IMR-90 (cell line): ENCODE data around the gene NPBWR2. TPM values are rescaled to one million over a fixed set of nuclear protein-coding genes. Genes with fewer than 3 reads are reported as not detected.

Experiments used
- ATAC-seq: fragments of 200-7000 bp; cut with Tn5 transposase; 2 replicates; pipeline ENCODE4 v1.9.1; 2020; ENCODE audit warnings: low read depth, mild to moderate bottlenecking, moderate library complexity
- BruUV-seq: library from RNA; stranded (reverse); fragments of 400-500 nt; replicated peaks from 2 replicates; lab custom pipeline; 2021; lab: Mats Ljungman, UMichigan
- CTCF ChIA-PET: fragments of 300-600 bp; formaldehyde crosslinking; extraction: SDS; loops from one replicate; lab custom pipeline; 2021; ENCODE audit warnings: antibody characterized with exemption; lab: Yijun Ruan, JAX
- POLR2A ChIA-PET: fragments of 300-600 bp; sonication (Branson Sonifier 250); formaldehyde crosslinking; loops from one replicate; lab custom pipeline; 2022; ENCODE audit warnings: antibody characterized with exemption; ENCODE audit not compliant: unreplicated experiment; lab: Charles Lee
- DNase-seq: peaks from one replicate; pipeline ENCODE4 v3.0.0; 2013
- H2AFZ ChIP-seq: replicated peaks from 2 replicates; pipeline ENCODE3; 2013; ENCODE audit warnings: low read length, mild to moderate bottlenecking; ENCODE audit not compliant: poor library complexity
- H2AK5ac ChIP-seq: 2 replicates; pipeline ENCODE4 v1.6.1; 2013; ENCODE audit warnings: low read depth, low read length, inconsistent platforms
- H2AK9ac ChIP-seq: replicated peaks from 2 replicates; pipeline ENCODE3; 2013; ENCODE audit warnings: mild to moderate bottlenecking, low read depth, low read length, moderate library complexity; ENCODE audit not compliant: poor library complexity
- H2BK120ac ChIP-seq: 2 replicates; pipeline ENCODE4 v1.6.1; 2013; ENCODE audit warnings: low read depth, low read length, inconsistent platforms
- H2BK15ac ChIP-seq: 3 replicates; pipeline ENCODE4 v1.6.1; 2013; ENCODE audit warnings: low read depth, low read length, inconsistent platforms
- H2BK20ac ChIP-seq: 2 replicates; pipeline ENCODE4 v1.6.1; 2013; ENCODE audit warnings: low read depth, mild to moderate bottlenecking, inconsistent platforms, low read length, moderate library complexity
- H2BK5ac ChIP-seq: 2 replicates; pipeline ENCODE4 v1.6.1; 2013; ENCODE audit warnings: mild to moderate bottlenecking, low read depth, low read length, inconsistent platforms; ENCODE audit not compliant: poor library complexity, severe bottlenecking
- H3K14ac ChIP-seq: replicated peaks from 2 replicates; pipeline ENCODE4 v1.6.1; 2013; ENCODE audit warnings: low read depth, low read length, inconsistent platforms
- H3K18ac ChIP-seq: 2 replicates; pipeline ENCODE4 v1.6.1; 2013; ENCODE audit warnings: low read depth, low read length, control low read depth
- H3K23ac ChIP-seq: 2 replicates; pipeline ENCODE4 v1.6.1; 2013; ENCODE audit warnings: low read depth, low read length, inconsistent platforms
- H3K27ac ChIP-seq: 2 replicates; pipeline ENCODE4 v1.5.1; 2013; ENCODE audit warnings: mild to moderate bottlenecking, control low read depth, low read length; ENCODE audit not compliant: insufficient read depth
- H3K27me3 ChIP-seq: 2 replicates; pipeline ENCODE4 v1.6.1; 2013; ENCODE audit warnings: low read length; ENCODE audit not compliant: control insufficient read depth, insufficient read depth
- H3K36me3 ChIP-seq: 2 replicates; pipeline ENCODE4 v1.6.1; 2013; ENCODE audit warnings: low read length, mixed read lengths; ENCODE audit not compliant: control insufficient read depth, insufficient read depth
- H3K4ac ChIP-seq: 2 replicates; pipeline ENCODE4 v1.6.1; 2013; ENCODE audit warnings: low read depth, low read length, inconsistent platforms
- H3K4me1 ChIP-seq: 2 replicates; pipeline ENCODE4 v1.6.1; 2013; ENCODE audit warnings: low read length, mixed read lengths; ENCODE audit not compliant: control insufficient read depth, insufficient read depth
- H3K4me2 ChIP-seq: 2 replicates; pipeline ENCODE4 v1.6.1; 2013; ENCODE audit warnings: low read depth, mild to moderate bottlenecking, control low read depth, low read length, moderate library complexity
- H3K4me3 ChIP-seq: 2 replicates; pipeline ENCODE4 v1.5.1; 2013; ENCODE audit warnings: low read depth, mild to moderate bottlenecking, control low read depth, low read length, moderate library complexity; ENCODE audit not compliant: insufficient read depth
- H3K56ac ChIP-seq: 2 replicates; pipeline ENCODE4 v1.6.1; 2013; ENCODE audit warnings: low read length, inconsistent platforms; ENCODE audit not compliant: insufficient read depth; ENCODE audit errors: extremely low read depth
- H3K79me1 ChIP-seq, 2 experiments: 2 replicates each; pipeline ENCODE4 v1.6.1; 2013; ENCODE audit warnings: low read length in 2 of 2, inconsistent platforms in 1 of 2, low read depth in 1 of 2
- H3K9ac ChIP-seq: 2 replicates; pipeline ENCODE4 v1.6.1; 2013; ENCODE audit warnings: low read depth, low read length, control low read depth
- H3K9me1 ChIP-seq: 2 replicates; pipeline ENCODE4 v1.6.1; 2013; ENCODE audit warnings: low read length, inconsistent platforms; ENCODE audit not compliant: insufficient read depth
- H3K9me3 ChIP-seq: 2 replicates; pipeline ENCODE4 v1.6.1; 2013; ENCODE audit warnings: low read length; ENCODE audit not compliant: control insufficient read depth, insufficient read depth
- H4K20me1 ChIP-seq: 2 replicates; pipeline ENCODE4 v1.6.1; 2013; ENCODE audit warnings: low read length, inconsistent platforms; ENCODE audit not compliant: insufficient read depth
- H4K5ac ChIP-seq: 2 replicates; pipeline ENCODE4 v1.6.1; 2013; ENCODE audit warnings: mild to moderate bottlenecking, low read depth, low read length, control low read depth
- H4K8ac ChIP-seq, 2 experiments: 2 replicates each; pipeline ENCODE4 v1.6.1; 2013; ENCODE audit warnings: low read depth in 2 of 2, low read length in 2 of 2, control low read depth in 1 of 2, inconsistent platforms in 1 of 2
- H4K91ac ChIP-seq: 2 replicates; pipeline ENCODE4 v1.6.1; 2013; ENCODE audit warnings: low read depth, low read length, inconsistent platforms; ENCODE audit not compliant: insufficient read depth
- WGBS, 2 experiments: methylation state at CpG; one replicate each; pipeline versions ENCODE4 v1.1.5 to v1.1.7; 2013; ENCODE audit warnings: missing lambda C conversion rate in 2 of 2; ENCODE audit not compliant: insufficient read length in 1 of 2; ENCODE audit errors: extremely low coverage in 2 of 2; 5-methylcytosine and 5-hydroxymethylcytosine counted together
- dilution Hi-C: fragments of 300-500 bp; cut with HindIII; formaldehyde crosslinking; loops from one replicate; pipeline ENCODE4 v1.14.3; 2018; ENCODE audit warnings: low sequenced_read_pairs; ENCODE audit not compliant: unreplicated experiment
- in situ Hi-C: fragments of 300-500 bp; cut with MboI; formaldehyde crosslinking; loops from 3 replicates; pipeline ENCODE4 v1.14.3; 2019; ENCODE audit warnings: low sequenced_read_pairs, inconsistent platforms, mixed read lengths
- intact Hi-C: fragments of 100-400 bp; cut with micrococcal nuclease; formaldehyde crosslinking; loops from 2 replicates; pipeline ENCODE4 v1.10.0; 2022
- polyA plus RNA-seq, 3 experiments: library from polyadenylated mRNA; depleted of rRNA; stranded (reverse); fragments of >200 nt; gene quantifications; 2 replicates each; pipeline ENCODE4 v1.2.3, GENCODE V29; 2012; ENCODE audit warnings: low replicate concordance in 1 of 3
- total RNA-seq: library from RNA; depleted of rRNA; stranded (reverse); fragments of >200 nt; gene quantifications from 2 replicates; pipeline ENCODE4 v1.2.3, GENCODE V29; 2012
- TF ChIP-seq, protein P1 (sequence below): conservative IDR thresholded peaks from 2 replicates; pipeline ENCODE4 v1.5.1; 2012; ENCODE audit warnings: mild to moderate bottlenecking, low read depth, low read length, improper control_type of control experiment

NPBWR2 gene
- total and polyA plus RNA-seq, 2 of the 4 experiments (the other 2 are of a cell fraction) = not detected

DNA sequence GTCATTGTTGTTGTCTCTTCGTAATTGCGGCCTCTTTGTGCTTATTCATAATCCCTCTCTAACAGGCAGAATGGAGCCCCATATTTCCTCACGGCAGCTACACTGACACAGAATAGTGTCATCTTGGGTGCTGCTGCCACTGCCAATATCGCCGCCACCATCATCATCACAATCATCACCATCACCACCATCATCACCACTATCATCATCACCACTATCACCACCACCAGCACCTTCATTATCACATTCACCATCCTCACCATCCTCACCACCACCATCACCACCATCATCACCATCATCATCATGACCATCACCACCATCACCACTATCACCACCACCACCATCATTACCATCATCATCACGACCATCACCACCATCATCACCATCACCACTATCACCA lies 10.8 kb downstream of the NPBWR2 start:
- Histone ChIP-seq H3K23ac (no peak overlapping the region), H3K9me1 (no peaks in the 10 kb centered on the region), H3K56ac (no peak overlapping the region), H3K79me1 (no peaks in the 10 kb centered on the region), H2BK120ac (no peak overlapping the region), H3K4me3 (no peak overlapping the region), H3K4ac (no peak overlapping the region), H3K36me3 (no peaks in the 10 kb centered on the region), H3K4me2 (no peak overlapping the region), H4K8ac (no peak overlapping the region), H2BK20ac (no peak overlapping the region), H2AK5ac (no peak overlapping the region), H3K18ac (no peak overlapping the region), H2AK9ac (no peak overlapping the region), H2BK5ac (no peak overlapping the region), H3K4me1 (no peaks in the 10 kb centered on the region), H3K9ac (no peak overlapping the region), H4K5ac (no peak overlapping the region), H2BK15ac (no peak overlapping the region), H2AFZ (no peak overlapping the region), H3K27ac (no peak overlapping the region), H3K27me3 (peaks cover 22% of the 10 kb centered on the region), H4K20me1 (no peaks in the 10 kb centered on the region), H4K91ac (no peak overlapping the region), H3K9me3 (no peaks in the 10 kb centered on the region), H3K14ac (no peak overlapping the region)
- no peak for ATAC-seq
- in situ Hi-C loops = no loop called here
- no peak for DNase-seq
- WGBS, 2 experiments = 83% methylated on average over 3 of the region's 6 CpGs; no CpG with 5 or more reads in 1 of the 2 experiments
- intact Hi-C loops = no loop called here
- no TSS peak for BruUV-seq
- TF ChIP-seq, protein P1, sequence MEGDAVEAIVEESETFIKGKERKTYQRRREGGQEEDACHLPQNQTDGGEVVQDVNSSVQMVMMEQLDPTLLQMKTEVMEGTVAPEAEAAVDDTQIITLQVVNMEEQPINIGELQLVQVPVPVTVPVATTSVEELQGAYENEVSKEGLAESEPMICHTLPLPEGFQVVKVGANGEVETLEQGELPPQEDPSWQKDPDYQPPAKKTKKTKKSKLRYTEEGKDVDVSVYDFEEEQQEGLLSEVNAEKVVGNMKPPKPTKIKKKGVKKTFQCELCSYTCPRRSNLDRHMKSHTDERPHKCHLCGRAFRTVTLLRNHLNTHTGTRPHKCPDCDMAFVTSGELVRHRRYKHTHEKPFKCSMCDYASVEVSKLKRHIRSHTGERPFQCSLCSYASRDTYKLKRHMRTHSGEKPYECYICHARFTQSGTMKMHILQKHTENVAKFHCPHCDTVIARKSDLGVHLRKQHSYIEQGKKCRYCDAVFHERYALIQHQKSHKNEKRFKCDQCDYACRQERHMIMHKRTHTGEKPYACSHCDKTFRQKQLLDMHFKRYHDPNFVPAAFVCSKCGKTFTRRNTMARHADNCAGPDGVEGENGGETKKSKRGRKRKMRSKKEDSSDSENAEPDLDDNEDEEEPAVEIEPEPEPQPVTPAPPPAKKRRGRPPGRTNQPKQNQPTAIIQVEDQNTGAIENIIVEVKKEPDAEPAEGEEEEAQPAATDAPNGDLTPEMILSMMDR = no peak
- dilution Hi-C loops = no loop called here
- POLR2A ChIA-PET = no interaction called here
- CTCF ChIA-PET = no interaction called here
